Coronary artery (tissue), 2 donors: ENCODE data around the gene NR0B2.

ENCODE experiments used
- DNase-seq: peaks from one replicate; pipeline ENCODE4 v3.0.0-alpha.2; 2017; ENCODE audit warnings: low spot score
- H3K27ac ChIP-seq, 2 donors: fragments of 200-600 bp; sonication (generic); one replicate each; pipeline ENCODE4 v1.5.1; 2016 to 2019
- H3K4me3 ChIP-seq: fragments of 200-600 bp; sonication (generic); 2 replicates; pipeline ENCODE4 v1.5.1; 2016; ENCODE audit warnings: mild to moderate bottlenecking, moderate library complexity
- CTCF ChIP-seq: fragments of 200-600 bp; sonication (generic); IDR thresholded peaks from one replicate; pipeline ENCODE4 v1.5.1; 2019; ENCODE audit warnings: antibody characterized with exemption

NR0B2 gene

GRCh38 chr1:26936823-26937222, 23.0 kb upstream of the NR0B2 start:
- TF ChIP-seq CTCF = no peak
- Histone ChIP-seq H3K27ac (no peak overlapping the region), H3K4me3 (no peak overlapping the region)
- no peak for DNase-seq

- DNase-seq = no peak
- TF ChIP-seq CTCF = no peak
- H3K27ac ChIP-seq = no peak overlapping the region
- H3K4me3 ChIP-seq = no peak overlapping the region
Measured at GRCh38 chr1:26932531-26932930, 18.8 kb upstream of the NR0B2 start.

- Histone ChIP-seq H3K4me3 (no peak overlapping the region), H3K27ac (no peak overlapping the region)
- TF ChIP-seq CTCF = no peak
- DNase-seq = no peak
Measured at GRCh38 chr1:26923711-26924110, 9.9 kb upstream of the NR0B2 start.

- H3K27ac ChIP-seq = no peak overlapping the region
- peak overlapping the region; percentile 99 for H3K4me3 ChIP-seq
- no peak for DNase-seq
- TF ChIP-seq CTCF = no peak
Measured at GRCh38 chr1:26922901-26923300, 9.1 kb upstream of the NR0B2 start.

GRCh38 chr1:26922431-26922729, 8.6 kb upstream of the NR0B2 start:
- H3K4me3 ChIP-seq = peak overlapping the region; percentile 99
- no peak overlapping the region for H3K27ac ChIP-seq
- DNase-seq = no peak
- TF ChIP-seq CTCF = no peak

GRCh38 chr1:26921540-26922430, 8.0 kb upstream of the NR0B2 start, which contains the start of gene NUDC:
TSS of gene NUDC (plus strand) at chr1:26921743. CDS start at chr1:26921849, 106 bp downstream.
- Histone ChIP-seq H3K4me3 (peak within 1 kb of the TSS; percentile 99), H3K27ac (peak within 1 kb of the TSS; percentile 73 to 97)
- DNase-seq = peak; percentile 98
- TF ChIP-seq CTCF = no peak

GRCh38 chr1:26921126-26921539, 7.4 kb upstream of the NR0B2 start:
- Histone ChIP-seq H3K27ac (peak overlapping the region; percentile 73 to 97), H3K4me3 (peak overlapping the region; percentile 99)
- no peak for DNase-seq
- no peak for TF ChIP-seq CTCF
